Left ventricle myocardium inferior (tissue), 1 donor: Measurements from ENCODE around the gene WDR49. TPM values are rescaled to one million over a fixed set of nuclear protein-coding genes. Genes with fewer than 3 reads are reported as not detected.

Source experiments
- DNase-seq: peaks from one replicate; pipeline ENCODE4 v3.0.0-alpha.2; 2020
- H3K27ac ChIP-seq: fragments of 200-600 bp; replicated peaks from 2 replicates; pipeline ENCODE4 v1.8.0; 2021
- H3K27me3 ChIP-seq: fragments of 200-600 bp; 2 replicates; pipeline ENCODE4 v1.8.0; 2021; ENCODE audit warnings: low read depth
- H3K36me3 ChIP-seq: fragments of 200-600 bp; 2 replicates; pipeline ENCODE4 v1.8.0; 2021
- H3K4me1 ChIP-seq: fragments of 200-600 bp; 2 replicates; pipeline ENCODE4 v1.8.0; 2021
- H3K4me3 ChIP-seq: fragments of 200-600 bp; 2 replicates; pipeline ENCODE4 v1.8.0; 2021; ENCODE audit warnings: mild to moderate bottlenecking, moderate library complexity
- H3K9me3 ChIP-seq: fragments of 200-600 bp; replicated peaks from 2 replicates; pipeline ENCODE4 v1.8.0; 2021
- intact Hi-C: fragments of 100-400 bp; cut with micrococcal nuclease; formaldehyde crosslinking; loops from one replicate; pipeline ENCODE4 v1.11.0; 2022
- total RNA-seq: library from RNA; stranded (reverse); fragmentation: NEBNext Ultra II Directional; extraction: Animal tissue kit (Norgen Biotek cat#: 25700); gene quantifications from one replicate; pipeline ENCODE4 v1.2.1, GENCODE V29; 2021
- TF ChIP-seq, protein P1 (sequence below): fragments of 200-600 bp; IDR thresholded peaks from 2 replicates; pipeline ENCODE4 v1.8.0; 2021; ENCODE audit warnings: antibody characterized with exemption, mild to moderate bottlenecking, borderline replicate concordance
- donor health status: DM: no; HTN: yes; CAD: no; lungs with severe emphysema.

The WDR49 gene
- total RNA-seq, 1 donor from 2014 or later = 3.7 TPM

DNA sequence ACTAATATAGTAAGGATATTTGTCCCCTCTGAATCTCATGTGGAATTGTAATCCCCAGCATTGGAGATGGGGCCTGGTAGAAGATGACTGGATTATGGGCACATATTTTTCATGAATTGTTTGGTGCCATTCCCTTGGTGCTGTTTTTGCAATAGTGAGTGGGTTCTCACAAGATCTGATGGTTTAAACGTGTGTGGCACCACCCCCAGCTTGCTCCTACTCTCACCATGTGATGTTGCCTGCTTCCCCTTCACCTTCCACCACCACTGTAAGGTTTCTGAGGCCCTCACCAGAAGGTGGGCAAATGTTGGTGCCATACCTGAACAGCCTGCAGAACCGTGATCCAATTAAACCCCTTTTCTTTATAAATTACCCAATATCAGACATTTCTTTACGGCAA lies 151.8 kb downstream of the WDR49 start:
- Histone ChIP-seq H3K4me1 (no peaks in the 10 kb centered on the region), H3K4me3 (no peak overlapping the region), H3K36me3 (no peaks in the 10 kb centered on the region), H3K27me3 (no peaks in the 10 kb centered on the region), H3K9me3 (no peaks in the 10 kb centered on the region), H3K27ac (no peak overlapping the region)
- intact Hi-C loops = no loop called here
- no peak for DNase-seq
- TF ChIP-seq, protein P1, sequence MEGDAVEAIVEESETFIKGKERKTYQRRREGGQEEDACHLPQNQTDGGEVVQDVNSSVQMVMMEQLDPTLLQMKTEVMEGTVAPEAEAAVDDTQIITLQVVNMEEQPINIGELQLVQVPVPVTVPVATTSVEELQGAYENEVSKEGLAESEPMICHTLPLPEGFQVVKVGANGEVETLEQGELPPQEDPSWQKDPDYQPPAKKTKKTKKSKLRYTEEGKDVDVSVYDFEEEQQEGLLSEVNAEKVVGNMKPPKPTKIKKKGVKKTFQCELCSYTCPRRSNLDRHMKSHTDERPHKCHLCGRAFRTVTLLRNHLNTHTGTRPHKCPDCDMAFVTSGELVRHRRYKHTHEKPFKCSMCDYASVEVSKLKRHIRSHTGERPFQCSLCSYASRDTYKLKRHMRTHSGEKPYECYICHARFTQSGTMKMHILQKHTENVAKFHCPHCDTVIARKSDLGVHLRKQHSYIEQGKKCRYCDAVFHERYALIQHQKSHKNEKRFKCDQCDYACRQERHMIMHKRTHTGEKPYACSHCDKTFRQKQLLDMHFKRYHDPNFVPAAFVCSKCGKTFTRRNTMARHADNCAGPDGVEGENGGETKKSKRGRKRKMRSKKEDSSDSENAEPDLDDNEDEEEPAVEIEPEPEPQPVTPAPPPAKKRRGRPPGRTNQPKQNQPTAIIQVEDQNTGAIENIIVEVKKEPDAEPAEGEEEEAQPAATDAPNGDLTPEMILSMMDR = no peak

DNA sequence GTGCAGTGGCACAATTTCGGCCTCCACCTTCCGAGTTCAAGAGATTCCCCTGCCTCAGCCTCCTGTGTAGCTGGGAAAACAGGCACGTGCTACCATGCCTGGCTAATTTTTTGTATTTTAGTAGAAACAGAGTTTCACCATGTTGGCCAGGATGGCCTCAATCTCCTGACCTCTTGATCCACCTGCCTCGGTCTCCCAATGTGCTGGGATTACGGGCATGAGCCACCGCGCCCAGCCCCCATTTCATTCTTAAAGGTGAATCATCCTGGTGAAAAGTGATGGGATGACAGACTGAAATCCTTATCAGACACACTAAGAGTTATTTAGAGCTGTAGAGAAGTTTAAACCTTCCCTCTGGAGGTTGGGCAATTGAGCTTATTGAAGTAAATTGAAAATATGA lies 155.8 kb downstream of the WDR49 start:
- intact Hi-C loops = no loop called here
- TF ChIP-seq, protein P1 = no peak

DNA sequence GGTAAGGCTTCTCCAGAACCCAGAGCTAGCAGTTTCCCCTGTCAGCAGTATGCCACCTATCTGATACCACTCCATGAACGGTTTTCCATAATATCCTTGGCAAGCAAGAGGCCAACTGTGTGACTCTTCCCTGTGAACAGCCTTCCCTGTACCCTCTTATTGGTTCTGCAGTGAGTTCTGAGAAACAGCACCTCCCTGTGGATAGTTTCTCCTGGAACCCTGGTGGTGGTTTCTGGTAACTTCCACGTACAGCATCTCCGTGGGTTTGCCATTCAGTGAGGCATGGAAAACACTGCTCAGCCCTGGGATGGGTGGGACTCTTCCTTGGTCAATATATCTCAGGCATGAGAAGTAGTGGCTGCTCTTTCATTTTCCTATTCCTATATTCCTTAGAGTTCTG lies 160.5 kb downstream of the WDR49 start:
- H3K27ac ChIP-seq = no peak overlapping the region
- H3K27me3 ChIP-seq = no peaks in the 10 kb centered on the region
- no peaks in the 10 kb centered on the region for H3K9me3 ChIP-seq
- intact Hi-C loops = no loop called here
- H3K4me3 ChIP-seq = no peak overlapping the region
- TF ChIP-seq, protein P1 = no peak
- no peak for DNase-seq
- H3K36me3 ChIP-seq = no peaks in the 10 kb centered on the region
- no peaks in the 10 kb centered on the region for H3K4me1 ChIP-seq

More for the DNA sequence above, 155.8 kb downstream of the WDR49 start:
- no peak for DNase-seq
- H3K4me3 ChIP-seq = no peak overlapping the region
- no peaks in the 10 kb centered on the region for H3K9me3 ChIP-seq
- H3K4me1 ChIP-seq = no peaks in the 10 kb centered on the region
- H3K27me3 ChIP-seq = no peaks in the 10 kb centered on the region
- H3K27ac ChIP-seq = no peak overlapping the region
- no peaks in the 10 kb centered on the region for H3K36me3 ChIP-seq

DNA sequence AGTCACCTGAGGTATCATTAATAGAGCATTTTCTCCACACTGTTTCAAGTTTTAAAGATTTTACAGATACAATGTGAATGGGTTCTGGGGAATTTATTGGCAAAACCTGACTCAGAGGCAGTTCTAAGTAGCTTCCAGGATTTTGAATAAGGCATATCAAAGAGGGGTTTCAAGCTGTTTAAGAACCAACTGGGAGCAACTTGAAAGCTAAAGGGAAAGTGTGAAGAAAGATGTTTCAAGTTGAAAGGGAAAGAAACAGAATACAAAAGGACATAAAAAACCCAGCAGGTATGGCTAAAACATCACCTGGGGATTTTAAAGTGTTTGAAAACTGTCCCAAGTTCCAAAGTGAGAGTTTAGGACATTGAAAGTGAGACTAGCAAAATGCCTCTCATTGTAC lies 162.1 kb downstream of the WDR49 start:
- Histone ChIP-seq H3K4me1 (no peaks in the 10 kb centered on the region), H3K4me3 (no peak overlapping the region), H3K36me3 (no peaks in the 10 kb centered on the region), H3K27me3 (no peaks in the 10 kb centered on the region), H3K9me3 (peaks cover 1% of the 10 kb centered on the region), H3K27ac (no peak overlapping the region)
- intact Hi-C loops = no loop called here
- TF ChIP-seq, protein P1 = no peak
- DNase-seq = no peak

DNA sequence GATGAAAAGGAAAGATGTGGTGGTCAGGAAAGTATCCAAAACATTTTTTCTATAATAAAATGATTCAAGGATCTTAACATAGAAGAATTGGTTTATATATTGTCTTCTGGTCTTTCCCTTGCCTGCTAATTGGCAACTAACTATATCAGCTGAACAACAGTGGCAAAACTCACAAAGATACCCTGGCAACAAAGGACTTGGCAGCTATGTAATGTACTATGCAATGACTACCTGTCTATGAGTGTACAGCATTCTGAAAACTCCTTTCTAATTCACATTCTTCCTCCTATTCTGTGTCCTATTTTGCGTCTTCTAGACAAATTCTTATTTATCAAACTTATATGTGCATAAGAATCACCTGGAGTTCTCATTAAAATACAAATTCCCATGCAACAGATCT lies 164.2 kb downstream of the WDR49 start:
- intact Hi-C loops = no loop called here
- TF ChIP-seq, protein P1 = no peak
- Histone ChIP-seq H3K27me3 (no peaks in the 10 kb centered on the region), H3K4me1 (no peaks in the 10 kb centered on the region), H3K4me3 (no peak overlapping the region), H3K36me3 (no peaks in the 10 kb centered on the region), H3K27ac (no peak overlapping the region), H3K9me3 (peaks cover 6% of the 10 kb centered on the region)
- no peak for DNase-seq

DNA sequence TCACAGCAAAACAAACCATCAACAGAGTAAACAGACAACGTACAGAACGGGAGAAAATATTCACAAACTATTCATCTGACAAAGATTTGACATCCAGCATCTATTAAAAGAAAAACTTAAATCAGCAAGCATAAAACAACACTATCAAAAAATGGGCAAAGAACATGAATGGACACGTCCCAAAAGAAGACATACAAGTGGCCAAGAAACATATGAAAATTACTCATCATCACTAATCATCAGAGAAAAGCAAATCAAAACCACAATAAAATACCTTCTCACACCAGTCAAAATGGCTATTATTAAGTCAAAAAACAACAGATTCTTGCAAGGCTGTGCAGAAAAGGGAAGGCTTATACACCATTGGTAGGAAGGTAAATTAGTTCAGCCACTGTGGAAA lies 166.2 kb downstream of the WDR49 start:
- intact Hi-C loops = no loop called here
- Histone ChIP-seq H3K36me3 (no peaks in the 10 kb centered on the region), H3K9me3 (peaks cover 6% of the 10 kb centered on the region), H3K4me3 (no peak overlapping the region), H3K4me1 (no peaks in the 10 kb centered on the region), H3K27me3 (no peaks in the 10 kb centered on the region), H3K27ac (no peak overlapping the region)
- TF ChIP-seq, protein P1 = no peak
- no peak for DNase-seq
